H9 (cell line): ENCODE results near the gene CAMTA1. TPM values are rescaled to one million over a fixed set of nuclear protein-coding genes. Genes with fewer than 3 reads are reported as not detected.

ENCODE experiments used
- DNase-seq: peaks from one replicate; pipeline ENCODE4 v3.0.0-alpha.2; 2017
- H2AFZ ChIP-seq: one replicate; pipeline ENCODE4 v1.6.1; 2013; ENCODE audit warnings: mild to moderate bottlenecking, low read length, control low read depth, moderate library complexity
- H2AK5ac ChIP-seq: 2 replicates; pipeline ENCODE4 v1.6.1; 2013; ENCODE audit warnings: low read length, control low read depth, mixed read lengths; ENCODE audit not compliant: insufficient read length
- H2BK120ac ChIP-seq: one replicate; pipeline ENCODE4 v1.6.1; 2013; ENCODE audit warnings: low read depth, mild to moderate bottlenecking, low read length, control low read depth, inconsistent platforms; ENCODE audit not compliant: poor library complexity, severe bottlenecking
- H2BK12ac ChIP-seq: 2 replicates; pipeline ENCODE4 v1.6.1; 2013; ENCODE audit warnings: low read length, control low read depth, mixed read lengths, low read depth; ENCODE audit not compliant: insufficient read length
- H2BK15ac ChIP-seq: 2 replicates; pipeline ENCODE4 v1.6.1; 2013; ENCODE audit warnings: low read depth, low read length, control low read depth
- H2BK20ac ChIP-seq: one replicate; pipeline ENCODE4 v1.6.1; 2013; ENCODE audit warnings: low read depth, mild to moderate bottlenecking, low read length, control low read depth, inconsistent platforms; ENCODE audit not compliant: poor library complexity, severe bottlenecking
- H2BK5ac ChIP-seq: 2 replicates; pipeline ENCODE4 v1.6.1; 2013; ENCODE audit warnings: low read length, control low read depth, mixed read lengths; ENCODE audit not compliant: insufficient read length
- H3K14ac ChIP-seq: 2 replicates; pipeline ENCODE4 v1.6.1; 2013; ENCODE audit warnings: low read length, control low read depth; ENCODE audit not compliant: insufficient read depth
- H3K18ac ChIP-seq: 2 replicates; pipeline ENCODE4 v1.6.1; 2013; ENCODE audit warnings: low read depth, mild to moderate bottlenecking, mixed read lengths, low read length, control low read depth; ENCODE audit not compliant: insufficient read length
- H3K23ac ChIP-seq: 2 replicates; pipeline ENCODE4 v1.6.1; 2013; ENCODE audit warnings: low read length, control low read depth, mixed read lengths, low read depth; ENCODE audit not compliant: insufficient read length
- H3K23me2 ChIP-seq: 2 replicates; pipeline ENCODE4 v1.6.1; 2013; ENCODE audit warnings: low read depth, mild to moderate bottlenecking, mixed read lengths, low read length, control low read depth; ENCODE audit not compliant: insufficient read length, poor library complexity, severe bottlenecking
- H3K27ac ChIP-seq: 2 replicates; pipeline ENCODE4 v1.5.1; 2013; ENCODE audit warnings: low read length, control low read depth, mixed read lengths, low read depth; ENCODE audit not compliant: insufficient read length
- H3K27me3 ChIP-seq: 2 replicates; pipeline ENCODE4 v1.6.1; 2013; ENCODE audit warnings: low read length, control low read depth, inconsistent platforms; ENCODE audit not compliant: insufficient read depth
- H3K4ac ChIP-seq: 2 replicates; pipeline ENCODE4 v1.6.1; 2013; ENCODE audit warnings: low read depth, mild to moderate bottlenecking, control low read depth, inconsistent platforms, low read length, moderate library complexity
- H3K4me1 ChIP-seq: 2 replicates; pipeline ENCODE4 v1.6.1; 2013; ENCODE audit warnings: low read length, control low read depth, inconsistent platforms; ENCODE audit not compliant: insufficient read depth
- H3K4me2 ChIP-seq: 2 replicates; pipeline ENCODE4 v1.6.1; 2013; ENCODE audit warnings: low read length, control low read depth, mixed read lengths; ENCODE audit not compliant: insufficient read length, insufficient read depth
- H3K56ac ChIP-seq: 2 replicates; pipeline ENCODE4 v1.6.1; 2013; ENCODE audit warnings: low read depth, mild to moderate bottlenecking, mixed read lengths, low read length, control low read depth; ENCODE audit not compliant: insufficient read length
- H3K79me1 ChIP-seq: 2 replicates; pipeline ENCODE4 v1.6.1; 2013; ENCODE audit warnings: low read depth, mild to moderate bottlenecking, moderate library complexity, low read length, control low read depth, inconsistent platforms; ENCODE audit not compliant: insufficient read depth, poor library complexity, severe bottlenecking
- H3K79me2 ChIP-seq: 2 replicates; pipeline ENCODE4 v1.6.1; 2013; ENCODE audit warnings: low read length, control low read depth, inconsistent platforms; ENCODE audit not compliant: insufficient read depth
- H3K9ac ChIP-seq: 2 replicates; pipeline ENCODE4 v1.6.1; 2013; ENCODE audit warnings: low read length, control low read depth, mixed read lengths; ENCODE audit not compliant: insufficient read length; ENCODE audit errors: extremely low read depth
- H3K9me3 ChIP-seq: one replicate; pipeline ENCODE4 v1.6.1; 2013; ENCODE audit warnings: low read depth, low read length, inconsistent platforms; ENCODE audit not compliant: control insufficient read depth
- H3T11ph ChIP-seq: one replicate; pipeline ENCODE4 v1.6.1; 2013; ENCODE audit warnings: mild to moderate bottlenecking, low read length, control low read depth, inconsistent platforms
- H4K20me1 ChIP-seq: one replicate; pipeline ENCODE4 v1.6.1; 2013; ENCODE audit not compliant: control insufficient read depth, insufficient read length, insufficient read depth
- H4K5ac ChIP-seq: 2 replicates; pipeline ENCODE4 v1.6.1; 2013; ENCODE audit warnings: low read depth, mild to moderate bottlenecking, mixed read lengths, low read length, control low read depth; ENCODE audit not compliant: insufficient read length
- H4K8ac ChIP-seq: replicated peaks from 2 replicates; pipeline ENCODE4 v1.6.1; 2013; ENCODE audit warnings: low read length, control low read depth, mixed read lengths, low read depth; ENCODE audit not compliant: insufficient read length
- H4K91ac ChIP-seq: 2 replicates; pipeline ENCODE4 v1.6.1; 2013; ENCODE audit warnings: low read depth, mild to moderate bottlenecking, moderate library complexity, mixed read lengths, low read length, control low read depth; ENCODE audit not compliant: insufficient read length
- H3K27ac Mint-ChIP-seq, 3 experiments: 2 replicates in 2 of 3; 3 replicates in 1 of 3; pipeline ENCODE4 v1.8.0; 2020 to 2021; ENCODE audit warnings: mixed read lengths in 3 of 3, mild to moderate bottlenecking in 1 of 3, moderate library complexity in 1 of 3
- H3K27me3 Mint-ChIP-seq: 2 replicates; pipeline ENCODE4 v1.8.0; 2021; ENCODE audit warnings: low read depth, mild to moderate bottlenecking, moderate library complexity, mixed read lengths
- H3K36me3 Mint-ChIP-seq, 3 experiments: 2 replicates in 2 of 3; 3 replicates in 1 of 3; pipeline ENCODE4 v1.8.0; 2020 to 2021; ENCODE audit warnings: low read depth in 3 of 3, mixed read lengths in 3 of 3; ENCODE audit not compliant: insufficient read depth in 1 of 3
- H3K4me1 Mint-ChIP-seq, 2 experiments: 2 replicates each; pipeline ENCODE4 v1.8.0; 2020; ENCODE audit warnings: mixed read lengths in 2 of 2
- H3K4me3 Mint-ChIP-seq, 2 experiments: 2 replicates in 1 of 2; 3 replicates in 1 of 2; pipeline ENCODE4 v1.8.0; 2020 to 2021; ENCODE audit warnings: mild to moderate bottlenecking in 2 of 2, mixed read lengths in 2 of 2, moderate library complexity in 1 of 2
- H3K9me3 Mint-ChIP-seq, 2 experiments: 2 replicates in 1 of 2; 3 replicates in 1 of 2; pipeline ENCODE4 v1.8.0; 2020; ENCODE audit warnings: mild to moderate bottlenecking in 2 of 2, mixed read lengths in 2 of 2, moderate library complexity in 1 of 2
- CTCF ChIP-seq: fragments of 200-600 bp; sonication (generic); conservative IDR thresholded peaks from 3 replicates; pipeline ENCODE4 v1.8.0; 2021; ENCODE audit warnings: antibody characterized with exemption, mild to moderate bottlenecking
- WGBS: extraction: QIAGEN DNeasy Blood & Tissue Kit; methylation state at CpG from one replicate; pipeline ENCODE4 v1.1.7; 2013; ENCODE audit warnings: missing lambda C conversion rate, low lambda C conversion rate, mixed read lengths; ENCODE audit not compliant: insufficient read length; ENCODE audit errors: extremely low coverage; 5-methylcytosine and 5-hydroxymethylcytosine counted together
- total RNA-seq: library from RNA; stranded (reverse); gene quantifications from 2 replicates; pipeline ENCODE4 v1.2.1, GENCODE V29; 2021

The CAMTA1 gene
- total RNA-seq, 1 experiment from 2014 or later: 115 TPM

GRCh38 chr1:7644961-7645750 lies 859.9 kb downstream of the CAMTA1 start:
- no peak for TF ChIP-seq CTCF
- Histone ChIP-seq H2AFZ (no peak overlapping the region), H3K18ac (no peak overlapping the region), H3K14ac (no peak overlapping the region), H4K8ac (no peak overlapping the region), H3K27ac (no peak overlapping the region), H3K4me2 (no peak overlapping the region), H3K4ac (no peak overlapping the region), H2AK5ac (no peak overlapping the region), H3T11ph (no peak overlapping the region), H2BK15ac (no peak overlapping the region), H3K4me1 (no peaks in the 10 kb centered on the region; the same call in 1 of the 2 replicates), H2BK12ac (no peak overlapping the region), H2BK120ac (no peak overlapping the region), H4K20me1 (peaks cover 2% of the 10 kb centered on the region), H3K23ac (no peak overlapping the region), H2BK20ac (no peak overlapping the region), H2BK5ac (no peak overlapping the region), H3K9ac (no peak overlapping the region), H3K9me3 (no peaks in the 10 kb centered on the region), H4K91ac (no peak overlapping the region), H3K23me2 (peaks cover 3% of the 10 kb centered on the region), H4K5ac (no peak overlapping the region), H3K79me1 (no peaks in the 10 kb centered on the region), H3K27me3 (no peaks in the 10 kb centered on the region), H3K79me2 (no peaks in the 10 kb centered on the region), H3K56ac (no peak overlapping the region)
- Mint-ChIP-seq H3K36me3 (no peaks in the 10 kb centered on the region), H3K9me3 (no peaks in the 10 kb centered on the region; a peak in 1 of 5 replicates), H3K27ac (no peak overlapping the region), H3K4me1 (peaks cover 7 to 31% of the 10 kb centered on the region in 2 experiments), H3K27me3 (peaks cover 2% of the 10 kb centered on the region; the same call in 1 of the 2 replicates), H3K4me3 (no peak overlapping the region)
- WGBS: no CpG with 5 or more reads among the region's 16 CpGs
- DNase-seq: no peak
